Vagina (tissue), 2 donors: Measurements from ENCODE around the gene LGMN. TPM values are rescaled to one million over a fixed set of nuclear protein-coding genes. Genes with fewer than 3 reads are reported as not detected.

Experiments used
- DNase-seq, 2 donors: peaks; one replicate each; pipeline ENCODE4 v3.0.0-alpha.2; 2017; ENCODE audit errors: extremely low spot score in 2 of 2
- H3K27ac ChIP-seq: fragments of 200-600 bp; sonication (generic); one replicate; pipeline ENCODE4 v1.5.1; 2019
- H3K27me3 ChIP-seq: fragments of 200-600 bp; sonication (generic); one replicate; pipeline ENCODE4 v1.5.1; 2019
- H3K36me3 ChIP-seq, 2 donors: fragments of 200-600 bp; sonication (generic); one replicate each; pipeline ENCODE4 v1.5.1; 2017 to 2019
- H3K4me1 ChIP-seq: fragments of 200-600 bp; sonication (generic); one replicate; pipeline ENCODE4 v1.5.1; 2019
- H3K4me3 ChIP-seq, 2 donors: fragments of 200-600 bp; sonication (generic); 1 replicate in 1 of 2; 2 replicates in 1 of 2; pipeline ENCODE4 v1.5.1; 2016 to 2019
- H3K9me3 ChIP-seq: fragments of 200-600 bp; sonication (generic); one replicate; pipeline ENCODE4 v1.5.1; 2019
- CTCF ChIP-seq, 3 experiments: fragments of 450-650 bp in 2 of 3; fragments of 200-600 bp in 1 of 3; sonication (generic) in 1 of 3; IDR thresholded peaks; one replicate each; pipeline ENCODE4 v1.5.1; 2017 to 2019; ENCODE audit warnings: antibody characterized with exemption in 3 of 3, mild to moderate bottlenecking in 2 of 3, moderate library complexity in 2 of 3
- POLR2A ChIP-seq, 2 donors: fragments of 450-650 bp; IDR thresholded peaks; one replicate each; pipeline ENCODE4 v1.6.1; 2017; ENCODE audit warnings: antibody characterized with exemption in 2 of 2, mild to moderate bottlenecking in 2 of 2, moderate library complexity in 2 of 2
- POLR2AphosphoS5 ChIP-seq, 2 donors: sonication (generic); formaldehyde crosslinking; IDR thresholded peaks; one replicate each; pipeline ENCODE4 v1.9.0; 2017; ENCODE audit warnings: antibody characterized with exemption in 2 of 2, mild to moderate bottlenecking in 2 of 2, low read depth in 1 of 2; ENCODE audit not compliant: insufficient read depth in 1 of 2
- intact Hi-C: fragments of 100-400 bp; cut with DNase I; formaldehyde crosslinking; loops from one replicate; pipeline ENCODE4 v1.15.1; 2023
- total RNA-seq: library from RNA; depleted of rRNA; stranded (reverse); fragments of >200 nt; gene quantifications from one replicate; pipeline ENCODE4 v1.2.3, GENCODE V29; 2016

Gene LGMN
- total RNA-seq, 1 donor from 2014 or later: 61.6 TPM

GRCh38 chr14:92656306-92657081 is 91.9 kb downstream of the LGMN start:
- intact Hi-C loops: no loop called here
- Histone ChIP-seq H3K36me3 (peaks cover 0 to 16% of the 10 kb centered on the region in 2 donors), H3K27me3 (no peaks in the 10 kb centered on the region), H3K4me3 (no peak overlapping the region), H3K27ac (peak overlapping the region; percentile 38), H3K9me3 (no peaks in the 10 kb centered on the region), H3K4me1 (peaks cover 39% of the 10 kb centered on the region)
- TF ChIP-seq POLR2A (IDR thresholded peaks at IDR 0.05) (no peak), CTCF (IDR thresholded peaks at IDR 0.05) (no peak), POLR2AphosphoS5 (IDR thresholded peaks at IDR 0.05; ENCODE audit: insufficient read depth in 1 of 2, low read depth in 1 of 2) (no peak)
- no peak for DNase-seq

GRCh38 chr14:92655419-92656201 is 92.8 kb downstream of the LGMN start:
- H3K36me3 ChIP-seq: peaks cover 0 to 10% of the 10 kb centered on the region in 2 donors

GRCh38 chr14:92654239-92654901 is 94.1 kb downstream of the LGMN start:
- TF ChIP-seq CTCF (IDR thresholded peaks at IDR 0.05): no peak
- no peak for TF ChIP-seq POLR2A (IDR thresholded peaks at IDR 0.05)
- no peak for TF ChIP-seq POLR2AphosphoS5 (IDR thresholded peaks at IDR 0.05; ENCODE audit: insufficient read depth in 1 of 2, low read depth in 1 of 2)
- no peaks in the 10 kb centered on the region for H3K9me3 ChIP-seq
- H3K27ac ChIP-seq: peak overlapping the region; percentile 20
- no peak for DNase-seq
- peak overlapping the region in 1 of 2 donors; percentile 12 for H3K4me3 ChIP-seq
- H3K27me3 ChIP-seq: no peaks in the 10 kb centered on the region
- H3K4me1 ChIP-seq: peaks cover 46% of the 10 kb centered on the region
- intact Hi-C loops: no loop called here
- H3K36me3 ChIP-seq: peaks cover 0 to 9% of the 10 kb centered on the region in 2 donors

More at GRCh38 chr14:92655419-92656201, 92.8 kb downstream of the LGMN start:
- Histone ChIP-seq H3K4me1 (peaks cover 46% of the 10 kb centered on the region), H3K9me3 (no peaks in the 10 kb centered on the region), H3K27me3 (no peaks in the 10 kb centered on the region), H3K27ac (peak overlapping the region; percentile 38), H3K4me3 (no peak overlapping the region)
- DNase-seq: no peak
- intact Hi-C loops: no loop called here
- TF ChIP-seq CTCF (IDR thresholded peaks at IDR 0.05) (no peak), POLR2AphosphoS5 (IDR thresholded peaks at IDR 0.05; ENCODE audit: insufficient read depth in 1 of 2, low read depth in 1 of 2) (no peak), POLR2A (IDR thresholded peaks at IDR 0.05) (no peak)

Other genes starting within 250 kb of the LGMN start
- gene RIN3, start 234.8 kb downstream of the LGMN start, total RNA-seq: 22.6 TPM
- gene GOLGA5, start 45.7 kb upstream of the LGMN start, total RNA-seq: 30.0 TPM
- gene CHGA, start 174.5 kb upstream of the LGMN start, total RNA-seq: 5.4 TPM